ENCODE results near the gene EMC8. TPM values are rescaled to one million over a fixed set of nuclear protein-coding genes. Genes with fewer than 3 reads are reported as not detected.

Gene EMC8
- total and polyA plus RNA-seq, 4 donors = 12.0 to 12.4 (median 12.2) TPM

GRCh38 chr16:85783441-85783840 lies 15.9 kb downstream of the EMC8 start:
- Histone ChIP-seq H3K4me1 (ENCODE audit: control insufficient read depth in 4 of 4, insufficient read depth in 4 of 4, low read length in 3 of 4) (peaks cover 3 to 19% (median 13%) of the 10 kb centered on the region in 4 donors), H3K9ac (ENCODE audit: low read depth in 1 of 2, low read length in 2 of 2) (no peak overlapping the region), H3K27me3 (ENCODE audit: control insufficient read depth in 4 of 4, insufficient read depth in 4 of 4, low read length in 3 of 4) (no peaks in the 10 kb centered on the region), H3K9me3 (ENCODE audit: control insufficient read depth in 4 of 4, low read length in 3 of 4) (no peaks in the 10 kb centered on the region), H3K4me3 (ENCODE audit: low read depth in 1 of 3, low read length in 3 of 3) (no peak overlapping the region), H3K36me3 (ENCODE audit: control insufficient read depth in 4 of 4, insufficient read depth in 3 of 4, low read depth in 1 of 4, low read length in 3 of 4) (peaks cover 18 to 51% (median 27%) of the 10 kb centered on the region in 4 donors), H3K27ac (ENCODE audit: low read depth in 1 of 2, low read length in 2 of 2) (no peak overlapping the region)
- 94% methylated on average over 8 of the region's 8 CpGs for WGBS
- DNase-seq (ENCODE audit: low spot score) = no peak
- TF ChIP-seq NR2F2 (IDR thresholded peaks at IDR 0.05) (no peak), TAF1 (conservative IDR thresholded peaks at IDR 0.05) (no peak), SP1 (IDR thresholded peaks at IDR 0.05) (no peak), HNF4A (conservative IDR thresholded peaks at IDR 0.05) (no peak), JUND (IDR thresholded peaks at IDR 0.05) (no peak), RAD21 (IDR thresholded peaks at IDR 0.05) (no peak), HNF4G (IDR thresholded peaks at IDR 0.05) (no peak), GABPA (IDR thresholded peaks at IDR 0.05 in 1 of 2, conservative IDR thresholded peaks at IDR 0.05 in 1 of 2) (no peak), CTCF (IDR thresholded peaks at IDR 0.05; ENCODE audit: low read depth, low read length, missing input control) (no peak), FOXA2 (IDR thresholded peaks at IDR 0.05) (no peak), ATF3 (IDR thresholded peaks at IDR 0.05) (no peak), FOXA1 (IDR thresholded peaks at IDR 0.05) (no peak), RXRA (IDR thresholded peaks at IDR 0.05) (no peak), REST (IDR thresholded peaks at IDR 0.05) (no peak)

GRCh38 chr16:85782451-85782850 lies 16.9 kb downstream of the EMC8 start:
- no peaks in the 10 kb centered on the region for H3K27me3 ChIP-seq (ENCODE audit: control insufficient read depth in 4 of 4, insufficient read depth in 4 of 4, low read length in 3 of 4)
- TF ChIP-seq RXRA (IDR thresholded peaks at IDR 0.05) = no peak
- TF ChIP-seq YY1 (IDR thresholded peaks at IDR 0.05) = no peak
- no peak for TF ChIP-seq EGR1 (IDR thresholded peaks at IDR 0.05; ENCODE audit: low read depth in 2 of 2)
- no peak for TF ChIP-seq ATF3 (IDR thresholded peaks at IDR 0.05)
- TF ChIP-seq FOXA2 (IDR thresholded peaks at IDR 0.05) = no peak
- no peak for TF ChIP-seq JUND (IDR thresholded peaks at IDR 0.05)
- TF ChIP-seq HNF4G (IDR thresholded peaks at IDR 0.05) = no peak
- no peak for TF ChIP-seq FOXA1 (IDR thresholded peaks at IDR 0.05)
- TF ChIP-seq TAF1 (conservative IDR thresholded peaks at IDR 0.05) = no peak
- no peak for TF ChIP-seq GABPA (IDR thresholded peaks at IDR 0.05 in 1 of 2, conservative IDR thresholded peaks at IDR 0.05 in 1 of 2)
- TF ChIP-seq RAD21 (IDR thresholded peaks at IDR 0.05) = no peak
- TF ChIP-seq ZBTB33 (IDR thresholded peaks at IDR 0.05) = no peak
- H3K9ac ChIP-seq (ENCODE audit: low read depth in 1 of 2, low read length in 2 of 2) = no peak overlapping the region
- DNase-seq (ENCODE audit: low spot score) = no peak
- no peak overlapping the region for H3K27ac ChIP-seq (ENCODE audit: low read depth in 1 of 2, low read length in 2 of 2)
- H3K36me3 ChIP-seq (ENCODE audit: control insufficient read depth in 4 of 4, insufficient read depth in 3 of 4, low read depth in 1 of 4, low read length in 3 of 4) = peaks cover 21 to 50% (median 24%) of the 10 kb centered on the region in 4 donors
- H3K4me1 ChIP-seq (ENCODE audit: control insufficient read depth in 4 of 4, insufficient read depth in 4 of 4, low read length in 3 of 4) = peaks cover 3 to 19% (median 13%) of the 10 kb centered on the region in 4 donors
- no peaks in the 10 kb centered on the region for H3K9me3 ChIP-seq (ENCODE audit: control insufficient read depth in 4 of 4, low read length in 3 of 4)
- H3K4me3 ChIP-seq (ENCODE audit: low read depth in 1 of 3, low read length in 3 of 3) = no peak overlapping the region
- 83% methylated on average over 6 of the region's 6 CpGs for WGBS

Measured in liver (tissue), 9 donors.